H1 (cell line): ENCODE data around the gene RNF13. TPM values are rescaled to one million over a fixed set of nuclear protein-coding genes. Genes with fewer than 3 reads are reported as not detected.

Experiments used
- ATF2 ChIP-seq: IDR thresholded peaks from 2 replicates; pipeline ENCODE4 v1.6.1; 2012; ENCODE audit warnings: low read length, inconsistent platforms
- polyA plus RNA-seq, 7 experiments: library from polyadenylated mRNA; depleted of rRNA in 3 of 7; stranded (reverse) in 5 of 7; unstranded in 2 of 7; fragments of >200 nt in 5 of 7; fragments of 200-250 nt in 2 of 7; gene quantifications; 1 replicate in 5 of 7; 2 replicates in 1 of 7; 4 replicates in 1 of 7; pipeline versions ENCODE4 v1.2.1 to v1.2.3, GENCODE V29; 2011 to 2013; ENCODE audit warnings: missing spikeins in 2 of 7, mixed read lengths in 2 of 7
- total RNA-seq: library from RNA; stranded (reverse); fragmentation: NEBNext Ultra II Directional; extraction: Animal tissue kit (Norgen Biotek cat#: 25700); gene quantifications from 2 replicates; pipeline ENCODE4 v1.2.1, GENCODE V29; 2021

RNF13 gene
- total and polyA plus RNA-seq, 2 of the 8 experiments (the other 6 are each of a cell fraction or from before 2014, with no cell fraction given), result 19.4 to 35.4 TPM

- TF ChIP-seq ATF2, result no peak
- TF ChIP-seq, all 59 proteins: peak for 0
Measured at GRCh38 chr3:149810846-149811245, 2.2 kb upstream of the RNF13 start (continued).
